Lung (tissue), 12 donors: ENCODE measurements around the gene ANKRD33B. TPM values are rescaled to one million over a fixed set of nuclear protein-coding genes. Genes with fewer than 3 reads are reported as not detected.

Experiments used
- ATAC-seq: fragments of 200-7000 bp; cut with Tn5 transposase; one replicate; pipeline ENCODE4 v1.9.1; 2020; ENCODE audit warnings: moderate number of reproducible peaks; ENCODE audit not compliant: insufficient read depth, low FRiP score
- DNase-seq, 3 donors: peaks; one replicate each; pipeline ENCODE4 v3.0.0-alpha.2; 2013 to 2017
- H3K27ac ChIP-seq, 2 donors: one replicate each; pipeline ENCODE4 v1.5.1; 2013; ENCODE audit warnings: mild to moderate bottlenecking in 2 of 2, moderate library complexity in 2 of 2, control low read depth in 1 of 2, inconsistent platforms in 1 of 2, low read depth in 1 of 2, low read length in 1 of 2
- H3K27me3 ChIP-seq, 3 donors: one replicate each; pipeline ENCODE4 v1.5.1; 2013; ENCODE audit warnings: low read length in 2 of 3; ENCODE audit not compliant: control insufficient read depth in 3 of 3, insufficient read depth in 3 of 3
- H3K36me3 ChIP-seq, 4 donors: one replicate each; pipeline ENCODE4 v1.5.1; 2013; ENCODE audit warnings: low read length in 4 of 4, mild to moderate bottlenecking in 1 of 4, moderate library complexity in 1 of 4; ENCODE audit not compliant: control insufficient read depth in 4 of 4, insufficient read depth in 4 of 4
- H3K4me1 ChIP-seq, 5 donors: one replicate each; pipeline ENCODE4 v1.5.1; 2013; ENCODE audit warnings: low read length in 5 of 5, mild to moderate bottlenecking in 2 of 5, moderate library complexity in 1 of 5; ENCODE audit not compliant: control insufficient read depth in 5 of 5, insufficient read depth in 5 of 5
- H3K4me3 ChIP-seq: one replicate; pipeline ENCODE4 v1.5.1; 2013; ENCODE audit warnings: mild to moderate bottlenecking, control low read depth, moderate library complexity
- H3K9ac ChIP-seq, 2 donors: one replicate each; pipeline ENCODE4 v1.5.1; 2013; ENCODE audit warnings: low read length in 2 of 2, control low read depth in 1 of 2; ENCODE audit not compliant: insufficient read depth in 1 of 2
- H3K9me3 ChIP-seq, 4 donors: one replicate each; pipeline ENCODE4 v1.5.1; 2013; ENCODE audit warnings: low read length in 3 of 4, mild to moderate bottlenecking in 1 of 4, moderate library complexity in 1 of 4; ENCODE audit not compliant: control insufficient read depth in 4 of 4, insufficient read depth in 3 of 4
- WGBS, 2 donors: extraction: QIAGEN DNeasy Blood & Tissue Kit; methylation state at CpG; one replicate each; pipeline ENCODE4 v1.1.7; 2013; 5-methylcytosine and 5-hydroxymethylcytosine counted together
- polyA plus RNA-seq, 2 donors: library from polyadenylated mRNA; stranded (reverse); fragments of 200-250 nt; gene quantifications; one replicate each; pipeline ENCODE4 v1.2.1, GENCODE V29; 2013
- total RNA-seq, 2 donors: library from RNA; depleted of rRNA in 1 of 2; stranded (reverse); fragments of >200 nt in 1 of 2; gene quantifications; one replicate each; pipeline ENCODE4 v1.2.1, GENCODE V29; 2014 to 2021
- TF ChIP-seq, protein P1 (sequence below): IDR thresholded peaks from 2 replicates; pipeline ENCODE4 v1.5.1; 2012; ENCODE audit warnings: mild to moderate bottlenecking; ENCODE audit errors: control extremely low read depth, extremely low read depth
- donor health status: control.
- donor health status: control.
- donor health status: Bipolar disorder and iron deficiency.
- donor health status: healthy.
- donor health status: DM: yes; HTN: yes; CAD: no.

Gene ANKRD33B
- total and polyA plus RNA-seq, 4 donors: 1.0 to 6.3 (median 2.1) TPM

DNA sequence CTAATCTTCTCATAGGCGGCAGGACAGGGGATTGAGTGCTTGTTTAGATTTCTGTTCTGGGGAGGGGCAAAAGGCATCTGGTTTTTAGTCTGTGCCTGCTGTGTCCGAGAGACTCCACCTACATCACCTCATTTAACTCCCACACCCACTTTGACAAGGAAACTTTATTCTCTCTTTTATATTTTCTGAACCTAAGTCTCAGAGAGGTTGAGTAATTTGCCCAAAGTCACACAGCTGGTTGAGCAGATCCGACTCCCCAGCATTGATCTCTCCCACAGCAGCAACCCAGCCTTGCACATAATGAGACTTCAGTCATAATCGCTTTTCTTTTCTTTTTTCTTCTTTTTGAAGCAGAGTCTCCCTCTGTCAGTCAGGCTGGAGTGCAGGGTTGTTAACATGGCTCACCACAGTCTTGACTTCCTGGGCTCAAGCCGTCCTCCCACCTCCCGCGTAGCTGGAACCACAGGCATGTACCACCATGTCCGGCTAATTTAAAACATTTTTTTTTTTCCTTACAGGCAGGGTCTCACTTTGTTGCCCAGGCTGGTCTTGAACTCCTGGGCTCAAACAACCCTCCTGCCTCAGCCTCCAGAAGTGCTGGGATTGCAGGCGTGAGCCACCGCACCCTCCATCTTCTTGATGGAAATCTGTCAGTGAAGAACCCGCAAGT is 36.5 kb upstream of the ANKRD33B start:
- Histone ChIP-seq H3K27ac (no peak overlapping the region), H3K9me3 (peaks cover 0 to 3% (median 0%) of the 10 kb centered on the region in 4 donors), H3K27me3 (peaks cover 0 to 2% (median 0%) of the 10 kb centered on the region in 3 donors), H3K9ac (no peak overlapping the region), H3K4me3 (no peak overlapping the region), H3K36me3 (no peaks in the 10 kb centered on the region), H3K4me1 (peaks cover 0 to 2% (median 0%) of the 10 kb centered on the region in 5 donors)
- no peak for ATAC-seq
- TF ChIP-seq, protein P1, sequence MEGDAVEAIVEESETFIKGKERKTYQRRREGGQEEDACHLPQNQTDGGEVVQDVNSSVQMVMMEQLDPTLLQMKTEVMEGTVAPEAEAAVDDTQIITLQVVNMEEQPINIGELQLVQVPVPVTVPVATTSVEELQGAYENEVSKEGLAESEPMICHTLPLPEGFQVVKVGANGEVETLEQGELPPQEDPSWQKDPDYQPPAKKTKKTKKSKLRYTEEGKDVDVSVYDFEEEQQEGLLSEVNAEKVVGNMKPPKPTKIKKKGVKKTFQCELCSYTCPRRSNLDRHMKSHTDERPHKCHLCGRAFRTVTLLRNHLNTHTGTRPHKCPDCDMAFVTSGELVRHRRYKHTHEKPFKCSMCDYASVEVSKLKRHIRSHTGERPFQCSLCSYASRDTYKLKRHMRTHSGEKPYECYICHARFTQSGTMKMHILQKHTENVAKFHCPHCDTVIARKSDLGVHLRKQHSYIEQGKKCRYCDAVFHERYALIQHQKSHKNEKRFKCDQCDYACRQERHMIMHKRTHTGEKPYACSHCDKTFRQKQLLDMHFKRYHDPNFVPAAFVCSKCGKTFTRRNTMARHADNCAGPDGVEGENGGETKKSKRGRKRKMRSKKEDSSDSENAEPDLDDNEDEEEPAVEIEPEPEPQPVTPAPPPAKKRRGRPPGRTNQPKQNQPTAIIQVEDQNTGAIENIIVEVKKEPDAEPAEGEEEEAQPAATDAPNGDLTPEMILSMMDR: no peak
- WGBS, 2 donors: 74% methylated on average over 11 of the region's 11 CpGs
- no peak for DNase-seq

DNA sequence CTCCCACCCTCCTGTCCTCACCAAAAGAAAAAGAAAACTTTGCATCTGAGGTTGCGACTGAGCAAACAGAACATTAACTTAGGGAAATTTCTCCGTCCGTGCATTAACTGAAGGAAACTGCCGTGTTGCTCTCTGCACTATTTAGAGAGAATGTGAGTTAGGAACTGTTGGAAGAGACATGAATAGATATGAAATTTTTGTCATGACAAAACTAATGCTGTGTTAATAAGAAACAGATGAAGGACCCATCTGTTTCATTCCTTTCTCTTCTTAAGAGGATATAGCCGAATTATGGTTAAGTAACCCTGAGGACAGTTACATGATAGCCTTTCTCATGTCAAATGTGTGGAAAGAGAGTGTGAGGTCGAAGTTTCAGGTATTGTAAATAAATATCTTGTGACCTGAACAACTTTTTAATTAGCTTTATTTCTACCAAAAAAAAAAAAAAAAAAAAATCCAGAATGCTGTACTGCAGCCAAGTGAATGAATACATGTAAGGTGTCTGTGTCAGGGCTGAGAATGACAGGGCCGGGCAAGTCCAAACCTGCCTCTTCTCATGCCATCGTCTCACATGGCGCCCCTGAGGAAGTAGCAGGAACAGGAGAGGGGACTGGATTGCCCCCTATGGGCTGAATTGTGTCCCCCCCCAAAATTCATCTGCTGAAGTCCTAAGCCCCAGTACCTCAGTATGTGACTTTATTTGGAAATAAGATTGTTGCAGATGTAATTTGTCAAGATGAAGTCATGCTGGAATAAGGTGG is 35.6 kb upstream of the ANKRD33B start:
- Histone ChIP-seq H3K9me3 (peaks cover 0 to 3% (median 0%) of the 10 kb centered on the region in 4 donors), H3K36me3 (no peaks in the 10 kb centered on the region), H3K9ac (no peak overlapping the region), H3K4me3 (no peak overlapping the region), H3K27ac (no peak overlapping the region), H3K27me3 (peaks cover 0 to 2% (median 0%) of the 10 kb centered on the region in 3 donors), H3K4me1 (peaks cover 0 to 2% (median 0%) of the 10 kb centered on the region in 5 donors)
- DNase-seq (no peak), ATAC-seq (no peak)
- WGBS, 2 donors: 72 to 74% methylated on average over 9 of the region's 9 CpGs
- TF ChIP-seq, protein P1: no peak

DNA sequence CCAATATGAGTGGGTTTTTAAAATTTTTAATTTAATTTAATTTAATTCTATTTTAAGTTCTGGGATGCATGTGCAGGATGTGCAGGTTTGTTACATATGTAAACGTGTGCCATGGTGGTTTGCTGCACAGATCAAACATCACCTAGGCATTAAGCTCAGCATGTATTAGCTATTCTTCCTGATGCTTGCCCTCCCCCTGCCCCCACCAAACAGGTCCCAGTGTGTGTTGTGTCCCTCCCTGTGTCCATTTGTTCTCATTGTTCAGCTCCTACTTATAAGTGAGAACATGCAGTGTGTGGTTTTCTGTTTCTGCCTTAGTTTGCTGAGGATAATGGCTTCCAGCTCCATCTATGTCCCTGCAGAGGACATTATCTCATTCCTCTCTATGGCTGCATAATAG is 35.0 kb upstream of the ANKRD33B start:
- ATAC-seq: no peak
- H3K9ac ChIP-seq: no peak overlapping the region
- DNase-seq: no peak
- H3K27me3 ChIP-seq: peaks cover 0 to 2% (median 0%) of the 10 kb centered on the region in 3 donors
- H3K4me3 ChIP-seq: no peak overlapping the region
- 94 to 95% methylated on average over 1 of the region's 1 CpG for WGBS, 2 donors
- H3K27ac ChIP-seq: no peak overlapping the region
- TF ChIP-seq, protein P1: no peak
- H3K36me3 ChIP-seq: no peaks in the 10 kb centered on the region
- peaks cover 0 to 3% (median 0%) of the 10 kb centered on the region in 4 donors for H3K9me3 ChIP-seq
- peaks cover 0 to 4% (median 2%) of the 10 kb centered on the region in 5 donors for H3K4me1 ChIP-seq
